Spleen (tissue), 11 donors: ENCODE measurements around the gene ZNF500. TPM values are rescaled to one million over a fixed set of nuclear protein-coding genes. Genes with fewer than 3 reads are reported as not detected.
A peak's percentile ranks its signal among the peaks of the same experiment; 100 is the strongest.

Experiments
- DNase-seq: peaks from one replicate; pipeline ENCODE4 v3.0.0-alpha.2; 2020
- H3K27ac ChIP-seq, 8 donors: fragments of 200-600 bp; sonication (generic) in 7 of 8; 1 replicate in 4 of 8; 2 replicates in 4 of 8; pipeline versions ENCODE4 v1.5.0 to v1.8.0; 2016 to 2021; ENCODE audit warnings: inconsistent platforms in 4 of 8, mild to moderate bottlenecking in 4 of 8, moderate library complexity in 1 of 8
- H3K27me3 ChIP-seq, 7 donors: fragments of 200-600 bp; sonication (generic) in 6 of 7; replicated peaks in 1 of 7; 1 replicate in 4 of 7; 2 replicates in 3 of 7; pipeline versions ENCODE4 v1.5.0 to v1.8.0; 2016 to 2021; ENCODE audit warnings: inconsistent platforms in 3 of 7, mild to moderate bottlenecking in 1 of 7
- H3K36me3 ChIP-seq, 6 donors: fragments of 200-600 bp; sonication (generic) in 5 of 6; 1 replicate in 4 of 6; 2 replicates in 2 of 6; pipeline versions ENCODE4 v1.5.0 to v1.8.0; 2016 to 2021; ENCODE audit warnings: inconsistent platforms in 2 of 6
- H3K4me1 ChIP-seq, 6 donors: fragments of 200-600 bp; sonication (generic) in 5 of 6; 1 replicate in 3 of 6; 2 replicates in 3 of 6; pipeline versions ENCODE4 v1.5.0 to v1.8.0; 2016 to 2021; ENCODE audit warnings: inconsistent platforms in 3 of 6
- H3K4me3 ChIP-seq, 8 donors: fragments of 200-600 bp; sonication (generic) in 7 of 8; 1 replicate in 4 of 8; 2 replicates in 4 of 8; pipeline versions ENCODE4 v1.5.0 to v1.8.0; 2016 to 2021; ENCODE audit warnings: inconsistent platforms in 4 of 8, mild to moderate bottlenecking in 4 of 8, moderate library complexity in 2 of 8
- H3K9me3 ChIP-seq, 8 donors: fragments of 200-600 bp; sonication (generic) in 7 of 8; 1 replicate in 4 of 8; 2 replicates in 4 of 8; pipeline versions ENCODE4 v1.5.0 to v1.8.0; 2016 to 2021; ENCODE audit warnings: inconsistent platforms in 4 of 8
- CTCF ChIP-seq, 11 experiments: fragments of 200-600 bp in 7 of 11; fragments of 450-650 bp in 4 of 11; sonication (generic) in 4 of 11; IDR thresholded peaks in 8 of 11; conservative IDR thresholded peaks in 3 of 11; 1 replicate in 7 of 11; 2 replicates in 4 of 11; pipeline versions ENCODE4 v1.4.0 to v1.8.0; 2016 to 2021; ENCODE audit warnings: antibody characterized with exemption in 11 of 11, inconsistent platforms in 4 of 11, mild to moderate bottlenecking in 1 of 11
- POLR2A ChIP-seq, 3 donors: fragments of 450-650 bp; IDR thresholded peaks; one replicate each; pipeline ENCODE4 v1.5.1; 2017; ENCODE audit warnings: antibody characterized with exemption in 3 of 3, mild to moderate bottlenecking in 1 of 3
- POLR2AphosphoS5 ChIP-seq, 3 donors: sonication (generic); formaldehyde crosslinking; IDR thresholded peaks; one replicate each; pipeline ENCODE4 v1.5.1; 2017; ENCODE audit warnings: antibody characterized with exemption in 3 of 3
- WGBS, 5 donors: extraction: QIAGEN DNeasy Blood & Tissue Kit in 3 of 5; methylation state at CpG; one replicate each; pipeline versions ENCODE4 v1.1.5 to v1.1.7; 2013 to 2018; 5-methylcytosine and 5-hydroxymethylcytosine counted together
- intact Hi-C: fragments of 100-400 bp; cut with DNase I; formaldehyde crosslinking; loops from one replicate; pipeline ENCODE4 v1.15.0; 2023; ENCODE audit warnings: low total_unique reads
- polyA plus RNA-seq, 3 donors: library from polyadenylated mRNA; stranded (reverse); fragments of 200-250 nt; gene quantifications; one replicate each; pipeline ENCODE4 v1.2.1, GENCODE V29; 2013
- total RNA-seq, 7 donors: library from RNA; depleted of rRNA in 3 of 7; stranded (reverse); fragments of >200 nt in 3 of 7; fragmentation: NEBNext Ultra II Directional in 4 of 7; extraction: Animal tissue kit (Norgen Biotek cat#: 25700) in 4 of 7; gene quantifications; one replicate each; pipeline versions ENCODE4 v1.1.0 to v1.2.1, GENCODE V29; 2016 to 2021
- donor health status: healthy with polysubstance abuse.
- donor health status: DM: no; HTN: no; CAD: no; lungs with moderate emphysema.
- donor health status: DM: no; HTN: no; CAD: no.
- donor health status: Bipolar disorder and iron deficiency.
- donor health status: healthy.
- donor health status: DM: no; HTN: no; CAD: no.
- donor health status: DM: yes; HTN: yes; CAD: no.

The ZNF500 gene
- total and polyA plus RNA-seq, 10 donors, result 2.5 to 32.3 (median 19.0) TPM

GRCh38 chr16:4737545-4737944, 29.4 kb downstream of the ZNF500 start:
- no peak overlapping the region for H3K27ac ChIP-seq
- no peak overlapping the region for H3K4me3 ChIP-seq
- H3K27me3 ChIP-seq, result no peaks in the 10 kb centered on the region
- no peaks in the 10 kb centered on the region for H3K9me3 ChIP-seq
- TF ChIP-seq CTCF (IDR thresholded peaks at IDR 0.05 in 8 of 11, conservative IDR thresholded peaks at IDR 0.05 in 3 of 11), result no peak
- intact Hi-C loops, result no loop called here
- H3K4me1 ChIP-seq, result peaks cover 10 to 29% (median 17%) of the 10 kb centered on the region in 6 donors
- H3K36me3 ChIP-seq, result no peaks in the 10 kb centered on the region
- WGBS, 5 donors, result 85 to 91% (median 88%) methylated on average over 11 to 15 of the region's 15 CpGs
- no peak for DNase-seq

- DNase-seq, result no peak
- WGBS, 5 donors, result 88 to 91% (median 89%) methylated on average over 4 of the region's 4 CpGs
- Histone ChIP-seq H3K4me3 (no peak overlapping the region), H3K4me1 (peaks cover 10 to 26% (median 17%) of the 10 kb centered on the region in 6 donors), H3K9me3 (no peaks in the 10 kb centered on the region), H3K27me3 (no peaks in the 10 kb centered on the region), H3K27ac (no peak overlapping the region), H3K36me3 (no peaks in the 10 kb centered on the region)
- TF ChIP-seq POLR2A (IDR thresholded peaks at IDR 0.05) (no peak), POLR2AphosphoS5 (IDR thresholded peaks at IDR 0.05) (no peak), CTCF (IDR thresholded peaks at IDR 0.05 in 8 of 11, conservative IDR thresholded peaks at IDR 0.05 in 3 of 11) (no peak)
- intact Hi-C loops, result no loop called here
These were observed 30.4 kb downstream of the ZNF500 start for GRCh38 chr16:4736546-4736945.

DNA sequence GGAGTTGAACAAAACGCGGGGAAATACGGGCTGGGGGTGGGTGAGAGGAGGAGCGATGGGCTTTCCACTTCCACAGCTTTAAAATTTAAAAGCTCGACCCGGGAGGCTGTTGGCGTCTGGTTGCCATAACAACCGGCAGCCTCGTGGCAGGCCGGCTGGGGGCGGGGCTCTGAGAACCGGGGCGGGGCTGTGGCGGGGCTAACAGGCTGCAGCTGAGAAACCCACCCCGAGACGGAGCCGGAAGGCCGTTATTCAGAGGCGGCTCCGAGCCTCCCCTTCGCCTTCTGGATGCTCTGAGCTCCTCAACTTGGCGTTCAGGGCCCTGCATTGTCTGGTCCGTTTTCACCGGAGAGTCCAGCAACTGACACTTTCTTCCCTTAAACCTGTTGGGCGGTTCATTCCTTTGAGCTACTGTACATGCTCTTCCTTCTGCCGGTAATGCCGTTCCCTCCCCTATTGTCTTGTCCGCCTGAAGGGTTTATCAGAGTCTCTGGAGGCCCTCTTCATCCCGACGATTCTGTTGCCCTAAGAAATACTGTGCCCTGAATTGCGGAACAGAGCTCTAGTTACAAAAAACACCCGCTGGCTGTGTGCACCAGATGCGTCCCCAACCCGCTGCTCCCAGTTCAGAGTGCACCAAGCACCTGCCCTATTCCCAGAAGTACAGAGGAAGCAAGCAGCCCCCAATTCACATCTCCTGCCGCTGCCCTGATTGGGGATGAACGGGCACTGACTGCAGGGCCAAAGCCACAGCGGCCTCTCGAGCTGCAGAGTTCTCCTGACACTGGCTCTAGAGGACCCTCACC, 32.0 kb downstream of the ZNF500 start:
- Histone ChIP-seq H3K36me3 (peaks cover 0 to 15% (median 2%) of the 10 kb centered on the region in 6 donors), H3K4me1 (peaks cover 10 to 26% (median 17%) of the 10 kb centered on the region in 6 donors), H3K27ac (peak overlapping the region; percentile 51 to 84 (median 78)), H3K9me3 (no peaks in the 10 kb centered on the region), H3K27me3 (no peaks in the 10 kb centered on the region), H3K4me3 (peak overlapping the region; percentile 81 to 100 (median 98))
- peak; percentile 98 for DNase-seq
- intact Hi-C loops, result no loop called here
- 6 to 9% (median 8%) methylated on average over 28 to 38 of the region's 38 CpGs for WGBS, 5 donors
- TF ChIP-seq POLR2AphosphoS5 (IDR thresholded peaks at IDR 0.05) (peak in 2 of 3 donors; percentile 33 to 57), CTCF (IDR thresholded peaks at IDR 0.05 in 8 of 11, conservative IDR thresholded peaks at IDR 0.05 in 3 of 11) (no peak), POLR2A (IDR thresholded peaks at IDR 0.05) (peak in 1 of 3 donors; percentile 26)

DNA sequence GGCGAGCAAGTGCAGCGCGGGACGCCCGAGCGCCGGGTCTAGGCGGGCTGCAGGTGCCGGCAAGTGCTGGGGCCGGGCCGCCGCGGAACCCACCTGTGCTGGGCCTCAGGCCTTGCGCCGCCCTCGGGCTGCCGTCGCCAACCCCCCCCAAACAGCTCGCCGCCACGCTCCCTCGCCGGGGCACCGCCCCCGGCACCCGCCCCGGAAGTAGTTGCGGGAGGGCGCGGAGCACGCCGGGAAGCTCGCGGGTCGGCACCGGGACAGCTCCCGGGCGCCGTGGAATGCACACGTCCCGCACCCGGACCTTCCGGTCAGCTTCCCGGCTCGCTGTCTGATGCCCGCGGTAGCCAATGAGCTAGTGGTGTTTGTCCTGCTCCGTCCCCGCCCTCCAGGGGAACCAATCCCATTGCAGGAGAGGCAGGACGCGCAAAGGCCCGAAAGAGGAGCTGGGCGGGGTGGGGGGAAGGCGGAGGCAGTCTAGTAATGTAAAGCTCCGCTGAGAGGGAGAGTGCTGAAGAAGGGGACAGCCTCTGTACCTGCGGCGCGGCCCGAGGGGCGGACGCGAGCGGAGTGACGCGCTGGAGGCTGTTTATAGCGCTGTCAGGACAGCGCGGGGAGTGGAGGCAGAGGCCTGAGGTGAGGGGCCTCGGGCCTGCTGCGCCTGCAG, 32.8 kb downstream of the ZNF500 start, which contains the start of the genes ANKS3 and DNAAF8:
Gene ANKS3 (minus strand): TSS at position 209 of the 667 bp plus-strand sequence. CDS start 4,122 bp downstream, outside the sequence.
Gene DNAAF8 (plus strand): TSS at position 475 of the 667 bp plus-strand sequence. CDS start 1,978 bp downstream, outside the sequence.
- intact Hi-C loops, result no loop called here
- DNase-seq, result peak; percentile 96
- peaks cover 10 to 26% (median 17%) of the 10 kb centered on the region in 6 donors for H3K4me1 ChIP-seq
- peak within 1 kb of the TSS; percentile 51 to 84 (median 78) for H3K27ac ChIP-seq
- peak within 1 kb of the TSS; percentile 81 to 100 (median 98) for H3K4me3 ChIP-seq
- TF ChIP-seq POLR2AphosphoS5 (IDR thresholded peaks at IDR 0.05) (peak; percentile 79 to 90 (median 84)), POLR2A (IDR thresholded peaks at IDR 0.05) (no peak)
- no peaks in the 10 kb centered on the region for H3K9me3 ChIP-seq
- 0 to 1% (median 1%) methylated on average over 19 to 70 of the region's 70 CpGs for WGBS, 5 donors
- H3K36me3 ChIP-seq, result peaks cover 0 to 23% (median 6%) of the 10 kb centered on the region in 6 donors
- H3K27me3 ChIP-seq, result no peaks in the 10 kb centered on the region
